HCEC 1CT (cell line): Measurements from ENCODE around the gene COX7A1.
"Not testable (repeated sequence)": the region's sequence is repeated elsewhere in the genome, so short reads cannot be mapped to it uniquely, and the experiment has no call there.

Experiments
- DNase-seq: peaks from one replicate; pipeline ENCODE4 v3.0.0-alpha.2; 2017

Gene COX7A1

DNA sequence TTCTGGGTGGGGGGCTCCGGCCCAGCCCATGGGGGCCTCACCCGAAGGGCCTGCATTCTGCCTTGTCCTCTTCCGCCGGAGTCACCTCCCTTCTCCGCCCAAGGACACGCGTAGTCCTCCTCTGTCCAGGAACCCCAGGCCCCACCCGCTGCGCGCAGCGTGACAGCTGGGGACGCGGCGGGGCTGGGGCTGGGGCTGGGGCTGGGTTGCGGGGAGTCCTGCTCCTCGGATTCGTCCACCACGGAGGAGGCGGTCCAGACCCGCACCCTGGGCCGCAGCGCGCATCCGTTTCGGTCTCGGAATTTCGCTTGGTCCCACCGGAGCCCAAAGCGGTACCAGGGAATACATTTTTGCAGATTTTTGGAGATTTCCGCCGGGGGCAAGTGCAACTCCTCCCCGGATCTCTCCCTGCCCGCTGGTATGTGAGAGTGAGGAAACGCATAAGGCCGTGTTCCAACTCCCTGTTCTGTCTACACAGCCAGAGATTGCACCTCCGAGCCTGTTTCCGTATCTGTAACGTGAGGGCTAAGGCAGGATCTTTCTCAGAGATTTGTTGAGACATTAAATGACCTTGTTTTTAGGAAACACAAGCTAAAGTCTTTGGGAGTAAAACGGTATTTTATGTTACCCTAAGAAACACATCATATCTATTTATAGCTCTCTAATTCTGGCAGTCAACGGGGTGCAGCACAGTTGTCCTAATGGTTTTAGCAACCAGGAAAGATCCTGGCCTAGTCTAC is at the start of gene COX7A1:
Gene COX7A1 (minus strand): TSS at position 96 of the 740 bp plus-strand sequence. CDS start 40 bp downstream, at position 56.
- DNase-seq = peak; percentile 6

DNA sequence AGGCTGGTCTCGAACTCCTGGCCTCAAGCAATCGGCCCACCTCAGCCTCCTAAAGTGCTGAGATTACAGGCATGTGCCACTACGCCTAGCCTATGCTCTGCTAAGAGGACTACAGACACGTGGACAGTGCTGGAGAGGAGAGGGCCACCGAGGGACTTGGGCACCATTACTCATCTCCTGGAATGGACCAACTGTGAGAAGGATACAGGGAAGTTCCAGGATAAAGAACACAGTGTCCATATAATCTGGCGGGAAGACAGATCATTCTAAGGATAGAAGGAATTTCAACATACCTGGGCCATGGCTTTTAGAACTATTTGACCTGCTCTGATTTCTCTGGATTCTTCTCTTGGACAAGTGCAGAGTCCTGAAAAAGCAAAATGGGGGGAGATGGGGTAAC is 49.4 kb upstream of the COX7A1 start:
- DNase-seq = no peak

DNA sequence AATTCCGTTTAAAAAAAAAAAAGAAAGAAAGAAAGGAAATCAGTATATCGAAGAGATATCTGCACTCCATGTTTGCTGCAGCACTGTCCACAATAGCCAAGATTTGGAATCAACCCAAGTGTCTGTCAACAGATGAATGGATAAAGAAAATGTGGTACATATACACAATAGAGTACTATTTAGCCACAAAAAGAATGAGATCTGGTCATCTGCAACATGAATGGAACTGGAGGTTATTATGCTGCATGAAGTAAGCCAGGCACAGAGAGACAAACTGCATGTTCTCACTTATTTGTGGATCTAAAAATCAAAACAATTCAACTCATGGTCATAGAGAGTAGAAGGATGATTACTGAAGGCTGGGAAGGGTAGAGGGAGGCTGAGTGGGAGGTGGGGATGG is 45.9 kb upstream of the COX7A1 start:
- no peak for DNase-seq

DNA sequence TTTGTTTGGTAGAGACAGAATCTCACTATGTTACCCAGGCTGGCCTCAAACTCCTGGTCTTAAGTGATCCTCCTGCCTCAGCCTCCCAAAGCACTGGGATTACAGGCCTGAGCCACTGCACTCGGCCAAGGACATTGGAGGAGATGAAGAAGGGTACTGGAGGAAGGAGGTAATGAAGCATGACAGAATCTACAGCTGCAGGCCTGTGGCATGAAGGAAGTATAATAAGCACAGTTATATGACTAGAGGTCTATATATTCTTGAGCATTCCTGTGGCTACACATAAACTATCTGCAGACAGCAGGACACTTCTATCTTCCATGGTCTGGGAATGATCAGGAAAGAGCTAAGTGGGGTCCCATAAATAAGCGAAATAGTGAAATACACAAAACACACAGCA is 44.0 kb upstream of the COX7A1 start:
- DNase-seq = no peak

DNA sequence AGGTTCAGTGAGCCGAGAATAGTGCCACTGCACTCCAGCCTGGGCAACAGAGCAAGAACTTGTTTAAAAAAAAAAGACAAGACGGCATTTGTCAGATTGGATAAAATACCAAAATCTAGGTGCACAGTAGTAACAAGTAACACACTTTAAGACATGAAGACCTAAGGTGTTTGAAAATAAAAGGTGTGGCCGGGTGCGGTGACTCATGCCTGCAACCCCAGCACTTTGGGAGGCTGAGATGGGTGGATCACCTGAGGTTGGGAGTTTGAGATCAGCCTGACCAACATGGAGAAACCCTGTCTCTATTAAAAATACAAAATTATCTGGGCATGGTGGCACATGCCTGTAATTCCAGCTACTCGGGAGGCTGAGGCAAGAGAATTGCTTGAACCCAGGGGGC is 34.5 kb upstream of the COX7A1 start:
- DNase-seq = not testable (repeated sequence)

DNA sequence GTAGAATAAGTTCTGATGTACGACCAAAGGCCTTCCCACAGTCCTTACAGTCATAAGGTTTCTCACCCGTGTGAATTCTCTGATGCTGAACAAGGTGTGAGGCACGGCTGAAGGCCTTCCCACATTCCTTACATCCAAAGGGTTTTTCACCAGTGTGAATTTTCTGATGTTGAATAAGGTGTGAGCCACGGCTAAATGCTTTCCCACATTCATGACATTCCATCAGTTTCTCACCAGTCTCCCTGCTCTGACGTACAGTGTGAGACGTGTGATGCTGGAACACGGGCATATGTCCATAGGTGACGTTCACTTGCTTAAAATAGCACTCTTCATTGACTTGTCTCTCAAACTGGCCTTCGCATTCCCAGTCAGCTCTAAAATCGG is 31.0 kb upstream of the COX7A1 start:
- DNase-seq = no peak

DNA sequence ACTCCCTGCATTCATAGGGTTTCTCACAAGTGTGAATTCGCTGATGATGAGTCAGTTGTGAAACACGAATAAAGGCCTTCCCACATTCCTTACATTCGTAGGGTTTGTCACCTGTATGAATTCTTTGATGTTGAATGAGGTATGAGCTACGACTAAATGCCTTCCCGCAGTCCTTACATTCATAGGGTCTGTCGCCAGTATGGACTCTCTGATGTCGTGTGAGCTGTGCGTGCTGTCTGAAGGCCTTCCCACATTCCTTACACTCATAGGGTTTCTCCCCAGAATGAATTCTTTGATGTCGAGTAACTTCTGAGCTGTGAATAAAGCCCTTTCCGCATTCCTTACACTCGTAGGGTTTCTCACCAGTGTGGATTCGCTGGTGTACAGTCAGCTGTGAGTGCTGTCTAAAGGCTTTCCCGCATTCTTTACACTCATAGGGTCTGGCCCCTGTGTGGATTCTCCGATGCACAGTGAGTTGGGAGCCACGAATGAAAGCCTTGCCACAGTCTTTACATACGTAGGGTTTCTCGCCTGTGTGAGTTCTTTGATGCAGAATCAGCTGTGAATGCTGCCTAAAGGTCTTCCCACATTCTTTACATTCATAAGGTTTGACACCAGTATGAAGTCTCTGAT is 30.5 kb upstream of the COX7A1 start:
- no peak for DNase-seq

DNA sequence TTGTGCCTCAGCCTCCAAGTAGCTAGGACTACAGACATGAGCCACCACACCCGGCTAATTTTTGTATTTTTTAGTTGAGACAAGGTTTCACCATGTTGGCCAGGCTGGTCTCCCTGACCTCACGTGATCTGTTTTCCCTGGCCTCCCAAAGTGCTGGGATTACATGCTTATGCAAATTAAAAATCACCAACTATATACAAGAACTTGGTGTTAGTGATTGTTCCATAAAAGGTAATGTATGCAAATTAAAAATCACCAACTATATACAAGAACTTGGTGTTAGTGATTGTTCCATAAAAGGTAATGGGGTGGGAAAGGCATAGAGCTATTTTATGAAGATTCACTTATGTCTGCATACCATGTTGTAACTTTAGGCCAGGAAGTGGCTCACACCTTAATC is 26.8 kb upstream of the COX7A1 start:
- not testable (repeated sequence) for DNase-seq

DNA sequence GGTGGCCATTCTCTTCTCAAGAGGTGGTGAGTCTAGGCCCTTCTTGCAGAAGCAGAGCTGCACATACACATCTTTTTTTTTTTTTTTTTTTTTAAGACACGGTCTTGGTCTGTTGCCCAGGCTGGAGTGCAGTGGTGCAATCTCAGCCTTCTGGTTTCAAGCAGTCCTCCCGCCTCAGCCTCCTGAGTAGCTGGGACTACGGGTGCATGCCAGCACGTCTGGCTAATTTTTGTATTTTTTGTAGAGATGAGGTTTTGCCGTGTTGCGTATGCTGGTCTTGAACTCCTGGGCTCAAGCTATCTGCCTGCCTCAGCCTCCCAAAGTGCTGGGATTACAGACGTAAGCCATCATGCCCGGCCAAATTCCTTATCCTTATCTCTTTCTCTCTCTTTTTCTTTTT is 21.6 kb upstream of the COX7A1 start:
- DNase-seq = not testable (repeated sequence)

DNA sequence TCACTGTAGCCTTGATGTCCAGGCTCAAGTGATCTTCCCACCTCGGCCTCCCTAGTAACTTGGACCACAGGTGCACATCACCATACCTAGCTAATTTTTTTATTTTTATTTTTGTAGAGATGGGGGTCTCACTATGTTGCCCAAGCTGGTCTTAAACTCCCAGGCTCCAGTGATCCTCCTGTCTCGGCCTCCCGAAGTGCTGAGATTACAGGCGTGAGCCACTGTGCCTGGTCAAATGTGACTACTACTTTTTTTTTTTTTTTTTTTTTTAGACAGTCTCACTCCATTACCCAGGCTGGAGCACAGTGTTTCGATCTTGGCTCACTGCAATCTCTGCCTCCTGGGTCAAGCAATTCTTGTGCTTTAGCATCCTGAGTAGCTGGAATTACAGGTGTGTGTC is 20.6 kb upstream of the COX7A1 start:
- DNase-seq = no peak

DNA sequence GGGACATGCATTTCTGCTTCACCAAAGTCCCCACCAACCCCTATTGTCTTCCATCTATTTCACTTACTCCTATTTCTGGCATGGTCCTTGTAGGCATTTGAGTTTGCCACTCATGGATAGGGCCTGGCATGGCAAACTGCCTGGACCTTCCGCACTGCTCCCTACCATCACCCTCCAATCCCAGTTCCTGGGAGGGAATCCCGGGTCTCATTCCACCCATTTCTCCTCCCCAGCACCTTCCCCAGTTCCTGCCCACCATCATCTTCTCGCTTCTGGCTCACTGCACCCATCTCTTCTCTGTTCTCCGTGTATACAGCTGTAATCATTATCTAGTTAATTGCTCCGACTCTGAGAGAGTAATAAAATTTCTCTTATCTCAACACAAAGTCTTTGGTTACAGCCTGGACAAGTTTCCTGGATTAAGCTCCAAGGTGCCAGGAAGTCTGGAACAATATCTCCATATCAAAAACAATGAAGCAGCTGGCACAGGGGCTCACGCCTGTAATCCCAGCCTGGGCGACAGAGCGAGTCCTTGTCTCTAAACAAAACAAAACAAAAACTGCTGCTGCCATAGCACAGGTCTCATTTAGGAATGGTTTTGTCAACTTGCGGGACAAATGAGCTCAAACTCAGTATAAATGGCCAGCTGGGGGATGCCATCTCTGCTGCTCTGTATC is 17.0 kb upstream of the COX7A1 start:
- no peak for DNase-seq

DNA sequence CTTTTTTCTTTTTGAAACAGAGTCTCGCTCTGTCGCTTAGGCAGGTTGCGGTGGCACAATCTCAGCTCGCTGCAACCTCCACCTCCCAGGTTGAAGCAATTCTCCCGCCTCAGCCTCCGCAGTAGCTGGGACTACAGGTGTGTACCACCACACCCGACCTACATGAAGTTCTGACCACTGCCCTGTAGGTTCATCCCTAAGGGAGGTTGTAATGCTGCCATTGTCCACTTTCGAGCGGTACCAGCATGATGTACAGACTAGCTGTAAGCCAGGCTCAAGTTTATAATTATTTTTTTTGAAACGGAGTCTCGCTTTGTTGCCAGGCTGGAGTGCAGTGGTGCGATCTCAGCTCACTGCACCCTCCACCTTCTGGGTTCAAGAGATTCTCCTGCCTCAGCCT is 11.6 kb upstream of the COX7A1 start:
- DNase-seq = no peak

DNA sequence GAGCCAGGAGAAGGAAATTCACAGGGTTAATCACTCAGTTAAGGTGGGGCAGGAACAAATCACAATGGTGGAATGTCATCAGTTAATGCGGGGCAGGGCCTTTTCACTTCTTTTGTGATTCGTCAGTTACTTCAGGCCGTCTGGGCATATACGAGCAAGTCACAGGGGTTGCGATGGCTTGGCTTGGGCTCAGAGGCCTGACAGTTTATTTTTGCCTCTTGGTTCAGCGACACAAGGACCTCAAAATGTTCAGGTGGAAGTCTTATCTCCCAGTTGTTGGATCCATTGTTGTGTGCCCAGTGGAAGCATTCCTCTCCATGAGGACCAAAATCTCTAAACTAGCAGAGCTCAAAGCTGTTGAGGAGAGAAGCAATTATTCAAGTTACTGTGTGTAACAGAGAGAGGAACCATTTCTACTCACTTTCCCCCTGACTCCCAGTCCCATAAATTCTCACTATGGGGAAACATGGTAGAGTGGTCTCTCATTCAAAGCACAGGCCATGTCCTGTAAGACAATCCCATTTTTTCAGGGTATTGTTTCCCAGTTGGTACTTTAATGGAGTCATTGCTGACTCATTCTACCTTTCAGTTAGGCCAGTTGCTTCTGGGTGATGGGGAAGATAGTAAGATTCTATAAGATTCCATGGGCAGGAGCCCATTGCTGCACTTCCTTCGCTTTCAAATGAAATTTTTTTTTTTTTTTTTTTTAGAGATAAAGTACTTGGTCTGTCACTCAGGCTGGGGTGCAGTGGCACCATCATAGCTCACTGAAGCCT is 8.8 kb upstream of the COX7A1 start:
- DNase-seq = no peak

DNA sequence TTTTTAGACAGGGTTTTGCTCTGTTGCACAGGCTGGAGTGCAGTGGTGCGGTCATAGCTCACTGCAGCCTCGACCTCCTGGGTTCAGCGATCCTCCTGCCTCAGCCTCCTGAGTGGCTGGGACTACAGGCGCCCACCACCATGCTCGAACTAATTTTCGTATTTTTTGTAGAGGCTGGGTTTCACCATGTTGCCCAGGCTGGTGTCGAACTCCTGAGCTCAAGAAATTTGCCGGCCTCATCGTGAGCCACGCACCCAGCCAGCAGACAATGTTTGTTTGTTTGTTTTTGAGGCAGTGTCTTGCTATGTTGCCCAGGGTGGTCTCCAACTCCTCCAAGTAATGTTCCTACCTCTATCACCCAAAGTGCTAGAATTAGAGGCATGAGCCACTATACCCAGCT is 879 bp upstream of the COX7A1 start:
- no peak for DNase-seq

DNA sequence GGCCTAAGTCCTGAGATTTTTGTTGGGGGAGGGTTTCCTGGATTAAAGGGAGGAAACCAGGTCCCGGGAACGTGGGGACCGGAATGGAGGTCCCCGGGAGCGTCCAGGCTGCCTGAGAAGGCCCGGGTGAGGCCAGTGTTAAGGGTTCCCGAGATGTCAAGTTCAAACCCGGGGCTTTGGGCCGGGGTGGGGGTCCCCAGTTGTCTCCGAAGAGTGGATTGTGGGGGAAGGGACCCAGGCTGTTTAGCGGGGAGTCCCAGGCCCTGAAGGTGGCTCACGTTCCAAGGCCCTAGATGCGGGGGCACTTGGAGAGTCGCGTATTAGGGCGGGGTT is 262 bp downstream of the COX7A1 start:
- DNase-seq = no peak

DNA sequence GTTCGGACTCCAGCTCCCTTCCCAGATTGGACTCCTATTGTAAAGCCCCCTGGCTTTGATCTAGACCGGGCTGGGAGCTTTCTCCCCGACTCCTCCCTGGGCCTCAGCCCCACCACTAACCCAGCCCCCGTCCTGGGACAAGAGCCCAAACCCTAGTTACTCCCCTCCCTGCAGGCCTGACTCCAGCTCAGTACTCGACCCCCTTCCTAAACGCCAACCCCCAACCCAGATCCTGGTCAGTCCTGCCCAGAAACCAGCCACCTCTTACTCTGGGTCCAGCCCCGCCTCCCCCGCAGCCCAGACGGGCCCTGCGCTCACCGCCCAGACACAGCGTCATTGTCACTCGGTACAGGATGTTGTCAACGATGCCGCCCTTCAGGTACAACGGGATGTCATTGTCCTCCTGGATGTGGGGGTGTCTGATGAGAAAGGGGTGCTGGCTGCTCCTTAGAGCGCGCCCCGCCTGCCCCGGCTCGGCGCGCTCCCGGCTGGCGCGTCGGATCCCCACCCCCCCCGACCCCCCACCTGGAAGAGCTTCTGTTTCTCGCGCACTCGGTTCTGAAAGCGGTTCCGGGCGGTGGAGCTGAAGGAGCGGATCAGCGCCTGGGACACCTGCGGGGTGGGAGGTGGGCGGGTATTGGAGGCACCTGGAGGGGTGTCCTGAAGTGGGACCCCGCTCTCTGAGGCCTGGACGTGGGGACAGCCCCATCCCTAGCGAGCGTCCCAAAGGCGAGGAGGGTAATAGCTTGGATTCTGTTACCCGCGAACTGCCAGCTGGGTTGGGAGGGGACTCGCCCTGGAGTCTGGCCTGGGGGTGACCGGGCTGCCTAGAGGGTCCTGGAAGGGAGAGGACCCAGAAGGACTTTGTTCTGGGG is 866 bp downstream of the COX7A1 start:
- no peak for DNase-seq

DNA sequence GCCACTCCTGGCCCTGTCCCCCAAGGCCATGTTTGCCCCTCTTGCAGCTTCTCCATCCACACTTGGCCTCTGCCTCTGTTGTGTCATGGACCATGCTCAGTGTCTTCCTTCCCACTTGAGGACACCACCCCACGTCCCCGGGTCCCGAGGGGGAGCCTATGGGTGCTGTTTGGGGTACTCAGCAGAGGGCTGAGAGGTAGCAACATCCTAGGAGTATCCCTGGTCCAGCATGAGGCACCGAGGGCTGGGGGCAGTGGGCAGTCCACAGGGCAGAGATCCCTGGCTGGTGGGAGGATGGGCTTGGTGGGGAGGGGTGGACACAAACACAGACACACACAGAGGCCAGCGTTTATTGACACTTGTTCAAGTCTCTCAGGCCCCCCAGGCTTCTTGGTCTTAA is 1.7 kb downstream of the COX7A1 start:
- no peak for DNase-seq

DNA sequence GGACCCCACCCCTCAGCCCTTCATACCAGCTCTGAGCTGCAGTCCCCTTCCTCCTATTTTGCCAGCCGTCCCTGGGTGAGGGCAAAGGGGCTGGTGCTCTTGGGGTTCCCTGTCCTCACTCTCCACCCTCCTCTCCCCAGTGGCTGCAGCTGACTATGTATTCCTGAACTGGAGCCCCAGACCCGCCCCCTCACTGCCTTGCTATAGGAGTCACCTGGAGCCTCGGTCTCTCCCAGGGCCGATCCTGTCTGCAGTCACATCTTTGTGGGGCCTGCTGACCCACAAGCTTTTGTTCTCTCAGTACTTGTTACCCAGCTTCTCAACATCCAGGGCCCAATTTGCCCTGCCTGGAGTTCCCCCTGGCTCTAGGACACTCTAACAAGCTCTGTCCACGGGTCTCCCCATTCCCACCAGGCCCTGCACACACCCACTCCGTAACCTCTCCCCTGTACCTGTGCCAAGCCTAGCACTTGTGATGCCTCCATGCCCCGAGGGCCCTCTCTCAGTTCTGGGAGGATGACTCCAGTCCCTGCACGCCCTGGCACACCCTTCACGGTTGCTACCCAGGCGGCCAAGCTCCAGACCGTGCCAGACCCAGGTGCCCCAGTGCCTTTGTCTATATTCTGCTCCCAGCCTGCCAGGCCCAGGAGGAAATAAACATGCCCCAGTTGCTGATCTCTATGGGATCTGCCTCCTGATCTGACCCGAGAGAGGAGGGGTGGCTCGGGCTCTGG is 2.4 kb downstream of the COX7A1 start:
- no peak for DNase-seq

DNA sequence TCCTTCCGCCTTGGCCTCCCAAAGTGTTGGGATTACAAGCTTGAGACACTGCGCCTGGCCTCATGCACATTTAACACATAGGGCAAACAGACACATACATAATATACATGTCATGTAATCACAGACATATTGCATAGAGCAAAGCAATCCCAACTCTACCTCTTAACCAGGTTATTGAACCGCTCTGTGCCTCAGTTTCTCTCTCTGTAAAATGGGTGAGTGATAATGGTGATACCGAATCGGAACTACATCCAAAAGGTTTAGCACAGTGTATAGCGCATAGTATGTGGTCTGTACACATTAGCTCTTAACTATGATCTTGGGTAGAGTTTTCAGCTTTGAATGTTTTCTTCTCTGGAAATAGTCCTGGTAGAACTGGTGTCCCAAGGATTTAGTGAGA is 7.6 kb downstream of the COX7A1 start:
- no peak for DNase-seq

DNA sequence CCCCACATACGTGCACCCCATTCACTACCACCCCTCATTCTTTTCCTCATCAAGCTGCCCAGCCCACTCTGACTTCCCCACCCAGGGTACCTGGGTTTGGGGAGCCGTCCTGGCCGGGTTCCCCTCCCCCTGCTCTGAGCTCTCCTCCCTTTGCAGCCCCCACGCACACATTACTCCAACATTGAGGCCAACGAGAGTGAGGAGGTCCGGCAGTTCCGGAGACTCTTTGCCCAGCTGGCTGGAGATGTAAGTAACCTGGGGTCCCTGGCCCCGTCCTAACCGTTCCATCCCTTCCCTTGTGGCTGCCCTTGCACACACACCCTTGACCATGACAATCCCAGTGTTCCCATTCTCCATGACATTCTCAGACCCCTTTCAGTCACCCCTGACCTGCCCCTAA is 9.8 kb downstream of the COX7A1 start:
- DNase-seq = no peak

DNA sequence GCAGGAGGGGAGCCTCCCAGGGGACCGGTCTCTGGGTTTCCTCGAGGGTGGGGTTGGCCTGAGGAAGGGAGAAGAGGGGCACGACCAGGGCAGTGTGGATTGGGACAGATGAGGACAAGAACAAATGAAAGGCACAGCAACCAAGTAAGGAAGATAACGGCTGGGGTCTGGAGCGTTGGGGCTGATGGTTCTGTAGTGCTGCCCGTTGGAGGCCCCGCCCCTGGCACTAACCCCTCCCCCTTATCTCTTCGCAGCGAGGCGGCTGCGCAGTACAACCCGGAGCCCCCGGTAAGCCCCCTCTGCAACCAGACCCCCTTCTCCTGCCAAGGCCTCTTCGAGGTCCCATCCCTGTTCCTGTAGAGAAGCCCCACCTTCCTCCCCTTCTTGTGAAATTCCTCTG is 10.2 kb downstream of the COX7A1 start:
- no peak for DNase-seq
